GM12878 (cell line): ENCODE measurements around the gene CLPX. TPM values are rescaled to one million over a fixed set of nuclear protein-coding genes. Genes with fewer than 3 reads are reported as not detected.

ENCODE experiments used
- ATAC-seq: fragments of 200-7000 bp; cut with Tn5 transposase; 3 replicates; pipeline ENCODE4 v1.9.1; 2020; ENCODE audit warnings: mild to moderate bottlenecking, moderate library complexity
- BruUV-seq: library from RNA; stranded (reverse); fragments of 400-500 nt; replicated peaks from 2 replicates; lab custom pipeline; 2021; lab: Mats Ljungman, UMichigan
- CTCF ChIA-PET: fragments of 300-600 bp; sonication (Branson Sonifier 250); formaldehyde crosslinking; extraction: SDS; loops from one replicate; lab custom pipeline; 2021; ENCODE audit warnings: inconsistent platforms; lab: Yijun Ruan, JAX
- POLR2A ChIA-PET: fragments of 350-600 bp; formaldehyde crosslinking; extraction: SDS; loops from one replicate; lab custom pipeline; 2021; ENCODE audit warnings: inconsistent platforms; lab: Charles Lee
- RAD21 ChIA-PET: fragments of 300-600 bp; sonication (Branson Sonifier 250); formaldehyde crosslinking; loops from one replicate; lab custom pipeline; 2023; ENCODE audit warnings: antibody characterized with exemption; ENCODE audit not compliant: unreplicated experiment; lab: Charles Lee
- SMC1A ChIA-PET: fragments of 300-600 bp; sonication (Branson Sonifier 250); formaldehyde crosslinking; loops from one replicate; lab custom pipeline; 2023; ENCODE audit not compliant: unreplicated experiment, uncharacterized antibody; lab: Charles Lee
- DNase-seq: peaks from one replicate; pipeline ENCODE4 v3.0.0-alpha.2; 2011; ENCODE audit warnings: low read depth, low spot score
- FAIRE-seq: peaks from 3 replicates; lab custom pipeline; 2011; peaks lifted over from hg19 to GRCh38; lab: Jason Lieb, UNC
- H2AFZ ChIP-seq: 2 replicates; pipeline ENCODE4 v1.6.0; 2011; ENCODE audit warnings: low read depth, low read length, control low read depth; ENCODE audit not compliant: control insufficient read depth
- H3K27ac ChIP-seq: 2 replicates; pipeline ENCODE4 v1.5.1; 2011; ENCODE audit warnings: control low read depth; ENCODE audit not compliant: control insufficient read depth, insufficient read depth
- H3K27me3 ChIP-seq, 2 experiments: replicated peaks in 1 of 2; 2 replicates each; pipeline versions ENCODE4 v1.6.0 to v1.6.1; 2011; ENCODE audit warnings: low read length in 1 of 2; ENCODE audit not compliant: control insufficient read depth in 2 of 2, insufficient read depth in 2 of 2
- H3K36me3 ChIP-seq, 2 experiments: 2 replicates each; pipeline ENCODE4 v1.5.1; 2011; ENCODE audit warnings: low read length in 1 of 2; ENCODE audit not compliant: control insufficient read depth in 2 of 2, insufficient read depth in 2 of 2
- H3K4me1 ChIP-seq: 2 replicates; pipeline ENCODE4 v1.6.1; 2011; ENCODE audit warnings: mild to moderate bottlenecking, low read length, moderate library complexity, mixed read lengths; ENCODE audit not compliant: control insufficient read depth, insufficient read depth
- H3K4me2 ChIP-seq: 2 replicates; pipeline ENCODE4 v1.6.0; 2011; ENCODE audit warnings: control low read depth; ENCODE audit not compliant: control insufficient read depth, insufficient read depth
- H3K4me3 ChIP-seq: fragments of 200-600 bp; sonication (generic); 2 replicates; pipeline ENCODE4 v1.5.1; 2016
- H3K79me2 ChIP-seq: 2 replicates; pipeline ENCODE4 v1.6.0; 2011; ENCODE audit warnings: low read length; ENCODE audit not compliant: control insufficient read depth, insufficient read depth
- H3K9ac ChIP-seq: 2 replicates; pipeline ENCODE4 v1.8.0; 2011; ENCODE audit warnings: low read length, control low read depth, mixed read lengths; ENCODE audit not compliant: control insufficient read depth, insufficient read depth
- H3K9me3 ChIP-seq: replicated peaks from 3 replicates; pipeline ENCODE4 v1.5.1; 2011; ENCODE audit warnings: mild to moderate bottlenecking, low read length; ENCODE audit not compliant: control insufficient read depth, insufficient read depth
- H4K20me1 ChIP-seq: 2 replicates; pipeline ENCODE4 v1.6.0; 2011; ENCODE audit not compliant: control insufficient read depth, insufficient read depth
- BHLHE40 ChIP-seq, 2 experiments: fragments of 450-650 bp in 1 of 2; IDR thresholded peaks; 2 replicates each; pipeline ENCODE4 v1.6.1; 2011 to 2017; ENCODE audit warnings: low read depth in 2 of 2, borderline replicate concordance in 1 of 2, improper control_type of control experiment in 1 of 2, low read length in 1 of 2, mild to moderate bottlenecking in 1 of 2
- BMI1 ChIP-seq: fragments of 450-650 bp; IDR thresholded peaks from 2 replicates; pipeline ENCODE4 v1.6.1; 2016; ENCODE audit warnings: mild to moderate bottlenecking, moderate library complexity, borderline replicate concordance
- CTCF ChIP-seq, 3 experiments: IDR thresholded peaks in 2 of 3; conservative IDR thresholded peaks in 1 of 3; 2 replicates each; pipeline ENCODE4 v1.5.1; 2011; ENCODE audit warnings: low read depth in 3 of 3, low read length in 3 of 3, mild to moderate bottlenecking in 3 of 3, control low read depth in 2 of 3, moderate library complexity in 2 of 3, inconsistent platforms in 1 of 3, mixed read lengths in 1 of 3; ENCODE audit not compliant: control insufficient read depth in 2 of 3, insufficient read depth in 1 of 3; ENCODE audit errors: extremely low read depth in 1 of 3
- GATAD2B ChIP-seq: fragments of 450-650 bp; conservative IDR thresholded peaks from 2 replicates; pipeline ENCODE4 v1.6.1; 2017; ENCODE audit warnings: low read depth, mild to moderate bottlenecking, moderate library complexity
- MEF2A ChIP-seq: IDR thresholded peaks from 2 replicates; pipeline ENCODE4 v1.6.1; 2011; ENCODE audit warnings: low read depth, mild to moderate bottlenecking, low read length, moderate library complexity; ENCODE audit not compliant: insufficient read depth
- NFYB ChIP-seq: IDR thresholded peaks from 2 replicates; pipeline ENCODE4 v1.6.1; 2011; ENCODE audit warnings: low read depth, mild to moderate bottlenecking, low read length, improper control_type of control experiment, moderate library complexity; ENCODE audit not compliant: insufficient read depth
- NKRF ChIP-seq: fragments of 450-650 bp; conservative IDR thresholded peaks from 2 replicates; pipeline ENCODE4 v1.6.1; 2017; ENCODE audit warnings: mild to moderate bottlenecking, moderate library complexity
- NR2C2 ChIP-seq: IDR thresholded peaks from 2 replicates; pipeline ENCODE4 v1.6.1; 2011; ENCODE audit warnings: borderline replicate concordance, low read depth; ENCODE audit not compliant: control insufficient read depth, insufficient read length
- PBX3 ChIP-seq: IDR thresholded peaks from 2 replicates; pipeline ENCODE4 v1.6.1; 2011; ENCODE audit warnings: mild to moderate bottlenecking, low read depth, low read length, moderate library complexity; ENCODE audit not compliant: insufficient replicate concordance
- POLR2A ChIP-seq: IDR thresholded peaks from 2 replicates; pipeline ENCODE4 v1.6.1; 2011; ENCODE audit warnings: low read depth, mild to moderate bottlenecking, low read length
- RCOR1 ChIP-seq: conservative IDR thresholded peaks from 2 replicates; pipeline ENCODE4 v1.6.1; 2012; ENCODE audit warnings: low read depth, low read length, improper control_type of control experiment
- SRF ChIP-seq, 2 experiments: IDR thresholded peaks; 2 replicates each; pipeline ENCODE4 v1.6.1; 2011; ENCODE audit warnings: low read depth in 2 of 2, low read length in 2 of 2, mild to moderate bottlenecking in 1 of 2, moderate library complexity in 1 of 2
- TAF1 ChIP-seq: IDR thresholded peaks from 2 replicates; pipeline ENCODE4 v1.6.1; 2011; ENCODE audit warnings: mild to moderate bottlenecking, low read depth, low read length, borderline replicate concordance
- ZBTB11 ChIP-seq: fragments of 450-650 bp; formaldehyde crosslinking; IDR thresholded peaks from 2 replicates; pipeline ENCODE4 v1.5.0; 2022; ENCODE audit warnings: mild to moderate bottlenecking, missing genetic modification characterization
- ZNF384 ChIP-seq: IDR thresholded peaks from 2 replicates; pipeline ENCODE4 v1.6.1; 2012; ENCODE audit warnings: low read depth, mild to moderate bottlenecking, low read length, improper control_type of control experiment, borderline replicate concordance
- ZNF622 ChIP-seq: fragments of 450-650 bp; IDR thresholded peaks from 2 replicates; pipeline ENCODE4 v1.6.1; 2017; ENCODE audit warnings: mild to moderate bottlenecking, inconsistent platforms
- WGBS: methylation state at CpG from one replicate; pipeline ENCODE4 v1.1.6; 2016; ENCODE audit warnings: low lambda C conversion rate; ENCODE audit not compliant: insufficient replicate concordance, insufficient coverage; ENCODE audit errors: missing lambda C conversion rate; 5-methylcytosine and 5-hydroxymethylcytosine counted together
- in situ Hi-C: fragments of 300-500 bp; cut with MboI; formaldehyde crosslinking; loops from 9 replicates; pipeline ENCODE4 v1.14.3; 2018; ENCODE audit warnings: mixed read lengths
- intact Hi-C: fragments of 100-400 bp; cut with micrococcal nuclease; formaldehyde crosslinking; loops from one replicate; pipeline ENCODE4 v1.14.2; 2022; ENCODE audit not compliant: unreplicated experiment
- polyA plus RNA-seq, 11 experiments: library from polyadenylated mRNA; depleted of rRNA in 4 of 11; unstranded in 6 of 11; stranded (reverse) in 5 of 11; fragments of >200 nt; fragmentation: Nextera tagmentation in 4 of 11; fragmentation: Illumina TruSeq in 1 of 11; extraction: Ambion mirVana in 4 of 11; extraction: Trizol in 1 of 11; gene quantifications; 1 replicate in 1 of 11; 2 replicates in 10 of 11; pipeline versions ENCODE4 v1.2.1 to v1.2.3, GENCODE V29; 2011 to 2016; ENCODE audit warnings: inconsistent platforms in 2 of 11, missing spikeins in 2 of 11, low read depth in 1 of 11
- total RNA-seq, 4 experiments: library from RNA; depleted of rRNA in 3 of 4; stranded (reverse); fragments of >200 nt in 3 of 4; fragmentation: Illumina TruSeq in 1 of 4; extraction: Trizol in 1 of 4; gene quantifications; 2 replicates each; pipeline versions ENCODE4 v1.2.1 to v1.2.3, GENCODE V29; 2013 to 2021

CLPX gene
- total and polyA plus RNA-seq, 10 of the 15 experiments (the other 5 are each of a cell fraction or from before 2014, with no cell fraction given): 10.1 to 57.4 (median 31.3) TPM

GRCh38 chr15:65175511-65175910, 9.6 kb downstream of the CLPX start:
- intact Hi-C loops (no loop called here), in situ Hi-C loops (no loop called here)
- Histone ChIP-seq H3K36me3 (peaks cover 2 to 20% of the 10 kb centered on the region in 2 experiments; a peak in 3 of 4 replicates), H3K4me3 (no peak overlapping the region), H3K9ac (no peak overlapping the region), H3K4me1 (peaks cover 4% of the 10 kb centered on the region; the same call in 1 of the 2 replicates), H3K4me2 (no peak overlapping the region), H3K27me3 (no peaks in the 10 kb centered on the region), H3K9me3 (no peaks in the 10 kb centered on the region), H4K20me1 (no peaks in the 10 kb centered on the region), H3K27ac (no peak overlapping the region), H3K79me2 (peaks cover 6% of the 10 kb centered on the region), H2AFZ (no peak overlapping the region)
- ChIA-PET SMC1A (no interaction called here), CTCF (no interaction called here), POLR2A (no interaction called here), RAD21 (no interaction called here)
- no peak for FAIRE-seq
- DNase-seq: no peak
- WGBS: 99% methylated on average over 5 of the region's 5 CpGs
- no TSS peak for BruUV-seq
- ATAC-seq: no peak
- TF ChIP-seq ZNF622 (no peak), NFYB (no peak), PBX3 (no peak), SRF (IDR thresholded peaks at IDR 0.05; ENCODE audit: low read depth in 2 of 2, low read length in 2 of 2) (no peak), RCOR1 (no peak), MEF2A (no peak), TAF1 (no peak), CTCF (IDR thresholded peaks at IDR 0.05 in 2 of 3, conservative IDR thresholded peaks at IDR 0.05 in 1 of 3; ENCODE audit: control insufficient read depth in 2 of 3, extremely low read depth in 1 of 3, insufficient read depth in 1 of 3, low read depth in 3 of 3, low read length in 3 of 3) (no peak), BHLHE40 (IDR thresholded peaks at IDR 0.05; ENCODE audit: borderline replicate concordance in 1 of 2, low read depth in 2 of 2, low read length in 1 of 2) (no peak), GATAD2B (no peak), NR2C2 (no peak), NKRF (no peak), ZNF384 (no peak), ZBTB11 (no peak), POLR2A (no peak), BMI1 (no peak)
